Activated gamma-delta T cell treated with anti-CD3 and anti-CD28 coated beads, Interleukin-2, amount 50 U/mL, for 16 hours (primary cell): ENCODE results near the gene KCNJ9.
"Not testable (repeated sequence)": the region's sequence is repeated elsewhere in the genome, so short reads cannot be mapped to it uniquely, and the experiment has no call there.

ENCODE experiments used
- DNase-seq: peaks from one replicate; pipeline ENCODE4 v3.0.0-alpha.2; 2020; ENCODE audit warnings: low read depth

The KCNJ9 gene

GRCh38 chr1:160081261-160081936 lies at the start of gene KCNJ9:
KCNJ9 (plus strand) TSS chr1:160081538; CDS start chr1:160084031, 2,493 bp downstream.
- DNase-seq, result no peak

- no peak for DNase-seq
Observed at GRCh38 chr1:160032165-160032820, 49.0 kb upstream of the KCNJ9 start.

- DNase-seq, result no peak
Observed at GRCh38 chr1:160040476-160040875, 40.9 kb upstream of the KCNJ9 start.

- DNase-seq, result no peak
Observed at GRCh38 chr1:160043543-160043942, 37.8 kb upstream of the KCNJ9 start.

- DNase-seq, result no peak
Observed at GRCh38 chr1:160045653-160046052, 35.7 kb upstream of the KCNJ9 start.

- DNase-seq, result no peak
Observed at GRCh38 chr1:160046494-160047110, 34.7 kb upstream of the KCNJ9 start.

- no peak for DNase-seq
Observed at GRCh38 chr1:160047111-160047991, 34.0 kb upstream of the KCNJ9 start.

GRCh38 chr1:160048335-160048734 lies 33.0 kb upstream of the KCNJ9 start:
- no peak for DNase-seq

GRCh38 chr1:160049101-160049500 lies 32.2 kb upstream of the KCNJ9 start:
- DNase-seq, result no peak

GRCh38 chr1:160050182-160050581 lies 31.2 kb upstream of the KCNJ9 start:
- DNase-seq, result not testable (repeated sequence)

- DNase-seq, result no peak
Observed at GRCh38 chr1:160050619-160051018, 30.7 kb upstream of the KCNJ9 start.

- no peak for DNase-seq
Observed at GRCh38 chr1:160052936-160053335, 28.4 kb upstream of the KCNJ9 start.

- DNase-seq, result no peak
Observed at GRCh38 chr1:160053548-160054365, 27.6 kb upstream of the KCNJ9 start.

GRCh38 chr1:160056648-160057169 lies 24.6 kb upstream of the KCNJ9 start:
- DNase-seq, result no peak

- DNase-seq, result no peak
Observed at GRCh38 chr1:160058087-160058486, 23.3 kb upstream of the KCNJ9 start.

- no peak for DNase-seq
Observed at GRCh38 chr1:160061369-160062229, 19.7 kb upstream of the KCNJ9 start.

GRCh38 chr1:160062230-160062532 lies 19.2 kb upstream of the KCNJ9 start:
- DNase-seq, result no peak

GRCh38 chr1:160063176-160063575 lies 18.2 kb upstream of the KCNJ9 start:
- no peak for DNase-seq

- no peak for DNase-seq
Observed at GRCh38 chr1:160064164-160064563, 17.2 kb upstream of the KCNJ9 start.

- no peak for DNase-seq
Observed at GRCh38 chr1:160064746-160065145, 16.6 kb upstream of the KCNJ9 start.
